ENCODE results near the gene ISG15. TPM values are rescaled to one million over a fixed set of nuclear protein-coding genes. Genes with fewer than 3 reads are reported as not detected.

The ISG15 gene
- total and polyA plus RNA-seq, 9 of the 15 experiments (the other 6 are each of a cell fraction or from before 2014, with no cell fraction given), result 0.40 to 58.3 (median 12.2) TPM

DNA sequence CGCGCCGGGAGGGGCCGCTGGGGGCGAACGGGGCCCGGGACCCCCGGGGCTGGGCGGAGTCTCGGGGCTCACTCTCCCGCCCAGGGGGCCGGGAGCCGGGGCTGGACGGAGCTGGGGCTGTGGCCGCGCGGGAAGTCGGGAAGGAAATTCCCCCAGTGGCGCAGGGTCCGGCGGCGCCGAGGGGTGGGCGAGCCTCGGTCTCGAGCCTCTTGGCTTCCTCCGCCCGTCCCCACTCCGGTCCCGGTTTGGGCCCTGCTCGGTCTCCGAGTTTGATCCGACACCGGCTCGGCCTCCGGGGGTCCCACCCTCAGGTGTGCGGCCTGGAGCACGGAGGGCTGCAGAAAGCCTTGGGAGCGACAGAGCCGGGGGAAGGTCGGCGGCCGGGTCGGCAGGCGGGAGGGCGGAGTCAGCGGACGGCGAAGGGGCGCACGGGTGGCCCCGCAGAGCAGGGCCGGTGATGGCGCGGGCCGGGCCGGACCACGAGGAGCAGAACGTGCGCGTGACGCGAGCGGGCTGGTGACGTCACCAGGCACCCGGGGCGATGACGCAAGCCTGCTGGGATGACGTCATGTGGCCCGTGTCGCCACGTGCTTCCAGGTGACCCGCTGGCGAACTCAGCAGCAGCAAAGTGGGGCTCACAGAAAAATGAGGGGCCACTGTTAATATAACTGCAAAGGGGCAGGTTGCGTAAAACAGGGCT lies 12.8 kb upstream of the ISG15 start (continued):
- TF ChIP-seq ZNF41 (CRISPR knock-in tag; conservative IDR thresholded peaks at IDR 0.05), result peak; percentile 21; the same call in 1 of the 2 replicates
- TF ChIP-seq, protein P1, sequence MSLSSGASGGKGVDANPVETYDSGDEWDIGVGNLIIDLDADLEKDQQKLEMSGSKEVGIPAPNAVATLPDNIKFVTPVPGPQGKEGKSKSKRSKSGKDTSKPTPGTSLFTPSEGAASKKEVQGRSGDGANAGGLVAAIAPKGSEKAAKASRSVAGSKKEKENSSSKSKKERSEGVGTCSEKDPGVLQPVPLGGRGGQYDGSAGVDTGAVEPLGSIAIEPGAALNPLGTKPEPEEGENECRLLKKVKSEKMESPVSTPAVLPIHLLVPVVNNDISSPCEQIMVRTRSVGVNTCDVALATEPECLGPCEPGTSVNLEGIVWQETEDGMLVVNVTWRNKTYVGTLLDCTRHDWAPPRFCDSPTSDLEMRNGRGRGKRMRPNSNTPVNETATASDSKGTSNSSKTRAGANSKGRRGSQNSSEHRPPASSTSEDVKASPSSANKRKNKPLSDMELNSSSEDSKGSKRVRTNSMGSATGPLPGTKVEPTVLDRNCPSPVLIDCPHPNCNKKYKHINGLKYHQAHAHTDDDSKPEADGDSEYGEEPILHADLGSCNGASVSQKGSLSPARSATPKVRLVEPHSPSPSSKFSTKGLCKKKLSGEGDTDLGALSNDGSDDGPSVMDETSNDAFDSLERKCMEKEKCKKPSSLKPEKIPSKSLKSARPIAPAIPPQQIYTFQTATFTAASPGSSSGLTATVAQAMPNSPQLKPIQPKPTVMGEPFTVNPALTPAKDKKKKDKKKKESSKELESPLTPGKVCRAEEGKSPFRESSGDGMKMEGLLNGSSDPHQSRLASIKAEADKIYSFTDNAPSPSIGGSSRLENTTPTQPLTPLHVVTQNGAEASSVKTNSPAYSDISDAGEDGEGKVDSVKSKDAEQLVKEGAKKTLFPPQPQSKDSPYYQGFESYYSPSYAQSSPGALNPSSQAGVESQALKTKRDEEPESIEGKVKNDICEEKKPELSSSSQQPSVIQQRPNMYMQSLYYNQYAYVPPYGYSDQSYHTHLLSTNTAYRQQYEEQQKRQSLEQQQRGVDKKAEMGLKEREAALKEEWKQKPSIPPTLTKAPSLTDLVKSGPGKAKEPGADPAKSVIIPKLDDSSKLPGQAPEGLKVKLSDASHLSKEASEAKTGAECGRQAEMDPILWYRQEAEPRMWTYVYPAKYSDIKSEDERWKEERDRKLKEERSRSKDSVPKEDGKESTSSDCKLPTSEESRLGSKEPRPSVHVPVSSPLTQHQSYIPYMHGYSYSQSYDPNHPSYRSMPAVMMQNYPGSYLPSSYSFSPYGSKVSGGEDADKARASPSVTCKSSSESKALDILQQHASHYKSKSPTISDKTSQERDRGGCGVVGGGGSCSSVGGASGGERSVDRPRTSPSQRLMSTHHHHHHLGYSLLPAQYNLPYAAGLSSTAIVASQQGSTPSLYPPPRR (CRISPR knock-in tag; IDR thresholded peaks at IDR 0.05; ENCODE audit: borderline replicate concordance), result peak; percentile 98
- no peak for TF ChIP-seq PRMT5 (CRISPR knock-in tag; IDR thresholded peaks at IDR 0.05)
- TF ChIP-seq, protein P2, sequence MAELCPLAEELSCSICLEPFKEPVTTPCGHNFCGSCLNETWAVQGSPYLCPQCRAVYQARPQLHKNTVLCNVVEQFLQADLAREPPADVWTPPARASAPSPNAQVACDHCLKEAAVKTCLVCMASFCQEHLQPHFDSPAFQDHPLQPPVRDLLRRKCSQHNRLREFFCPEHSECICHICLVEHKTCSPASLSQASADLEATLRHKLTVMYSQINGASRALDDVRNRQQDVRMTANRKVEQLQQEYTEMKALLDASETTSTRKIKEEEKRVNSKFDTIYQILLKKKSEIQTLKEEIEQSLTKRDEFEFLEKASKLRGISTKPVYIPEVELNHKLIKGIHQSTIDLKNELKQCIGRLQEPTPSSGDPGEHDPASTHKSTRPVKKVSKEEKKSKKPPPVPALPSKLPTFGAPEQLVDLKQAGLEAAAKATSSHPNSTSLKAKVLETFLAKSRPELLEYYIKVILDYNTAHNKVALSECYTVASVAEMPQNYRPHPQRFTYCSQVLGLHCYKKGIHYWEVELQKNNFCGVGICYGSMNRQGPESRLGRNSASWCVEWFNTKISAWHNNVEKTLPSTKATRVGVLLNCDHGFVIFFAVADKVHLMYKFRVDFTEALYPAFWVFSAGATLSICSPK (IDR thresholded peaks at IDR 0.05; ENCODE audit: borderline replicate concordance), result no peak
- TF ChIP-seq TCF3 (CRISPR knock-in tag; IDR thresholded peaks at IDR 0.05), result peak; percentile 51
- no peak for TF ChIP-seq STAT5B (CRISPR knock-in tag; IDR thresholded peaks at IDR 0.05)
- no peak for TF ChIP-seq ZNF384 (IDR thresholded peaks at IDR 0.05; ENCODE audit: low read depth, low read length)
- TF ChIP-seq, protein P3, sequence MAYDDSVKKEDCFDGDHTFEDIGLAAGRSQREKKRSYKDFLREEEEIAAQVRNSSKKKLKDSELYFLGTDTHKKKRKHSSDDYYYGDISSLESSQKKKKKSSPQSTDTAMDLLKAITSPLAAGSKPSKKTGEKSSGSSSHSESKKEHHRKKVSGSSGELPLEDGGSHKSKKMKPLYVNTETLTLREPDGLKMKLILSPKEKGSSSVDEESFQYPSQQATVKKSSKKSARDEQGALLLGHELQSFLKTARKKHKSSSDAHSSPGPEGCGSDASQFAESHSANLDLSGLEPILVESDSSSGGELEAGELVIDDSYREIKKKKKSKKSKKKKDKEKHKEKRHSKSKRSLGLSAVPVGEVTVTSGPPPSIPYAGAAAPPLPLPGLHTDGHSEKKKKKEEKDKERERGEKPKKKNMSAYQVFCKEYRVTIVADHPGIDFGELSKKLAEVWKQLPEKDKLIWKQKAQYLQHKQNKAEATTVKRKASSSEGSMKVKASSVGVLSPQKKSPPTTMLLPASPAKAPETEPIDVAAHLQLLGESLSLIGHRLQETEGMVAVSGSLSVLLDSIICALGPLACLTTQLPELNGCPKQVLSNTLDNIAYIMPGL (CRISPR knock-in tag; IDR thresholded peaks at IDR 0.05), result peak; percentile 95; the same call in 1 of the 2 replicates
- peak; percentile 68 for TF ChIP-seq TBP (optimal IDR thresholded peaks at IDR 0.05; ENCODE audit: low read depth, low read length)
- no peak; the same call in 1 of the 2 replicates for TF ChIP-seq ZNF121 (CRISPR knock-in tag; conservative IDR thresholded peaks at IDR 0.05)
- TF ChIP-seq ESRRA (IDR thresholded peaks at IDR 0.05; ENCODE audit: borderline replicate concordance, low read depth), result peak; percentile 95
- no peak for TF ChIP-seq NUFIP1 (IDR thresholded peaks at IDR 0.05; ENCODE audit: partially characterized antibody)
- no peak for TF ChIP-seq NR2C1 (IDR thresholded peaks at IDR 0.05)
- TF ChIP-seq NR2C1 (tag; IDR thresholded peaks at IDR 0.05), result peak; percentile 62
- no peak for TF ChIP-seq MCM2 (IDR thresholded peaks at IDR 0.05; ENCODE audit: low read depth)
- TF ChIP-seq NCOA2 (IDR thresholded peaks at IDR 0.05; ENCODE audit: partially characterized antibody in 2 of 2), result no peak
- TF ChIP-seq TEAD4 (IDR thresholded peaks at IDR 0.05; ENCODE audit: low read length), result peak; percentile 48
- TF ChIP-seq TEAD4 (CRISPR knock-in tag; IDR thresholded peaks at IDR 0.05; ENCODE audit: borderline replicate concordance), result peak; percentile 96; the same call in 1 of the 2 replicates
- TF ChIP-seq SREBF1 (IDR thresholded peaks at IDR 0.05; ENCODE audit: borderline replicate concordance, low read depth, low read length), result 0 out of 2 replicates have a peak, but pooled peaks have one; percentile 15
- peak; percentile 81 for TF ChIP-seq DMBX1 (CRISPR knock-in tag; IDR thresholded peaks at IDR 0.05; ENCODE audit: borderline replicate concordance)
